ENCODE measurements around the gene CLEC1B.
"Not testable (repeated sequence)": the region's sequence is repeated elsewhere in the genome, so short reads cannot be mapped to it uniquely, and the experiment has no call there.

CLEC1B gene

DNA sequence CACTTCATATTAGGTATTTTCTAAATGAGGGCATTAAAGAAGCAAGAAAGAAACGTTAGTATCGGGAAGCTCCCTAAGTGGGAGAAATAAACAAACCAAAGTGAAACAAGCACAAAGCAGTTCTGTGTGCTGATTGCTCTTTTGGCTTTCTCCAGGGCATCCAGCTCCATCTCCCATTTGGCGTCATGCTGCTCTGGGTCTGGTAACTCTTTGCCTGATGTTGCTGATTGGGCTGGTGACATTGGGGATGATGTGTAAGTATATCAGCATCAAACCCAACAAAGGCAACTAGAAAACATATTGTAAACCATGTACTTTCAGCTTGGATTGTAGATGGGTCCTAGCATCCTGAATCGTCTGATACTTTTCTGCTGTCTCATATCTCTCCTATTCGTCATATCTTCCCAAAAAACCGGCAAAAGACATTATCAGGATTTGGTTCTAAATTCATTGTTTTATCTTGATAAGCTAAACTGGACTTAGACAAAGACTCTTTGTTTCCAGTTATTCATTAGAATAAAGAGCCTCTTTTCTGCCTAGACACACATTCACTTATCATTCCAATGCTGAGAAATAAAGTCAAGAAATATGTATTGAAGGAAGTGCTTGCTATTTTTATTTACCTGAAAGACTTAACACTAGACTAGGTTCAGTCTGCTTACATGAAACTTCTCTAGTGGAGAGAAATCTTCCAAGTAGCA lies 13.9 kb upstream of the CLEC1B start:
- no peak overlapping the region for H3K9ac ChIP-seq (ENCODE audit: low read depth, low read length)
- H3K4me1 ChIP-seq (ENCODE audit: insufficient read depth, low read length): peaks cover 8% of the 10 kb centered on the region; the same call in 1 of the 2 replicates
- no peaks in the 10 kb centered on the region for H3K36me3 ChIP-seq (ENCODE audit: insufficient read depth, low read length)
- H3K9me3 ChIP-seq (ENCODE audit: control insufficient read depth, insufficient read depth, low read length): no peaks in the 10 kb centered on the region

GRCh38 chr12:10001171-10001776 lies 2.4 kb upstream of the CLEC1B start:
- Histone ChIP-seq H3K36me3 (ENCODE audit: insufficient read depth, low read length) (no peaks in the 10 kb centered on the region), H3K9ac (ENCODE audit: low read depth, low read length) (no peak overlapping the region), H3K9me3 (ENCODE audit: control insufficient read depth, insufficient read depth, low read length) (no peaks in the 10 kb centered on the region), H3K4me1 (ENCODE audit: insufficient read depth, low read length) (no peaks in the 10 kb centered on the region)

- Histone ChIP-seq H3K36me3 (ENCODE audit: insufficient read depth, low read length) (no peaks in the 10 kb centered on the region), H3K4me1 (ENCODE audit: insufficient read depth, low read length) (no peaks in the 10 kb centered on the region), H3K9ac (ENCODE audit: low read depth, low read length) (no peak overlapping the region), H3K9me3 (ENCODE audit: control insufficient read depth, insufficient read depth, low read length) (no peaks in the 10 kb centered on the region)
Measured at GRCh38 chr12:9992296-9992695, 6.6 kb downstream of the CLEC1B start.

DNA sequence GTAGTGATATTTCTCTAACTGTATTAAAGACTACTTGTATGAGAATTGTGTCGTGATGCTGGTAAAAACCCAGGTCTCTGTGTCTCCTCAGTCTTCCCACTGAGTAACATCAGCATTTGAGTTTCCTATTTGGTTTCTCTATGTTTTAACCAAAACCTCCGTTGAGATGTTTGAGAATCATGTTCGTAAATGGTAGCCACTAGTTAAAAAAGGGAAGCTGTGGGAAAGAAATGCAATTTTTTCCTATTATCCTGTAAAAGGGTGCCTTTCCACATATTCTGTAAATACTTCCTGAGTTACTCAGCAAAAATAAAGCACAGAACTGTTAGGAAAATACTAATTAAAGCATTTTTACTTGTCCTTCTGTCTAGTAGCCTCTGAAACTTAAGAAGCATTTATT lies 7.0 kb downstream of the CLEC1B start:
- no peaks in the 10 kb centered on the region for H3K4me1 ChIP-seq (ENCODE audit: insufficient read depth, low read length)
- no peaks in the 10 kb centered on the region for H3K36me3 ChIP-seq (ENCODE audit: insufficient read depth, low read length)
- H3K9me3 ChIP-seq (ENCODE audit: control insufficient read depth, insufficient read depth, low read length): no peaks in the 10 kb centered on the region
- H3K9ac ChIP-seq (ENCODE audit: low read depth, low read length): no peak overlapping the region

GRCh38 chr12:9980126-9980525 lies 18.8 kb downstream of the CLEC1B start:
- Histone ChIP-seq H3K9ac (ENCODE audit: low read depth, low read length) (no peak overlapping the region), H3K4me1 (ENCODE audit: insufficient read depth, low read length) (no peaks in the 10 kb centered on the region), H3K36me3 (ENCODE audit: insufficient read depth, low read length) (no peaks in the 10 kb centered on the region), H3K9me3 (ENCODE audit: control insufficient read depth, insufficient read depth, low read length) (0 out of 2 replicates have a peak, but pooled peaks cover 8% of the 10 kb centered on the region)

DNA sequence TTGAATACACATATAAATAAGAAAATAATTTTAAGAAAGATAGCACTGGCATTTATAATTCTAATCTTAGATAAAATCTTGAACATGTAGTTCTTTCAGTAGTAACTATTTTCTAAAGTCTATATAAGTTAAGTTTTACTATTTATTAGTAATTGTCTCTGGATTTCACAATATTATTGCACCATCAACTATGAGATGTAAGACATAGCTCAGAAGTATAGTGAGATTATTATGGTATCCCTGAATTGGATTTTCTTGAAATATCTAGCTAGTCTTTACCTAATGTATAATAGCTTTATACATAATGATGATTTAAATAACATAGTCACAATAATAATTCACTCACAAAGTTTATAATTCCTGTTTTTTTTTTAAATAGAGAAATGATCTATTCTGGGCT lies 21.0 kb downstream of the CLEC1B start:
- Histone ChIP-seq H3K9ac (ENCODE audit: low read depth, low read length) (no peak overlapping the region), H3K36me3 (ENCODE audit: insufficient read depth, low read length) (no peaks in the 10 kb centered on the region), H3K4me1 (ENCODE audit: insufficient read depth, low read length) (no peaks in the 10 kb centered on the region), H3K9me3 (ENCODE audit: control insufficient read depth, insufficient read depth, low read length) (0 out of 2 replicates have a peak, but pooled peaks cover 8% of the 10 kb centered on the region)

DNA sequence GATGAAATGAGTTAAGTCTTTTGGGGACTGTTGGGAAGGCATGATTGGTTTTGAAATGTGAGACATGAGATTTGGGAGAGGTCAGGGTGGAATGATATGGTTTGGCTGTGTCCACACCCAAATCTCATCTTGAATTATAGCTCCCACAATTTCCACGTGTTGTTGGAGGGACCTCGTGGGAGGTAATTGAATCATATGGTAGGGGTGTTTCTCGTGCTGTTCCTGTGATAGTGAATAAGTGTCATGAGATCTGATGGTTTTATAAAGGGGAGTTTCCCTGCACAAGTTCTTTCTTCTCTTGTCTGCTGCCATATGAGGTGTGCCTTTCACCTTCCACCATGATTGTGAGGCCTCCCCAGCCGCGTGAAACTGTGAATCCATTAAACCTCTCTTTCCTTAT lies 22.3 kb downstream of the CLEC1B start:
- H3K36me3 ChIP-seq (ENCODE audit: insufficient read depth, low read length); H3K4me1 ChIP-seq (ENCODE audit: insufficient read depth, low read length); H3K9ac ChIP-seq (ENCODE audit: low read depth, low read length); H3K9me3 ChIP-seq (ENCODE audit: control insufficient read depth, insufficient read depth, low read length): not testable (repeated sequence)

DNA sequence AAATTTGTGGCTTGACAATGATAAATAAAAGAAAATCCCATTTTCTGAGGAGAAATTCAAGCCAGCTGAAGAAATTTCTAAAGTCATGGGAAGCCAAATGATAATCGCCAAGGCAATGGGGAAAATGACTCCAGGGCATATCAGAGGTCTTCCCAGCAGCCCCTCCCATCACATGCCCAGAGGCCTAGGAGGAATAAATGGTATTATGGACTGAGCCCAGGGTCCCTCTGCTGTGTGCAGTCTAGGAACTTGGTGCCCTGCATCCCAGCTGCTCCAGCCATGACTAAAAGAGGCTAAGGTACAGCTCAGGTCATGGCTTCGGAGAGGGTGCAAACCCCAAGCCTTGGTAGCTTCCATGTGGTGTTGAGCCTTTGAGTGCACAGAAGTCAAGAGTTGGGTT lies 23.3 kb downstream of the CLEC1B start:
- Histone ChIP-seq H3K4me1 (ENCODE audit: insufficient read depth, low read length) (no peaks in the 10 kb centered on the region), H3K9me3 (ENCODE audit: control insufficient read depth, insufficient read depth, low read length) (0 out of 2 replicates have a peak, but pooled peaks cover 8% of the 10 kb centered on the region), H3K9ac (ENCODE audit: low read depth, low read length) (no peak overlapping the region), H3K36me3 (ENCODE audit: insufficient read depth, low read length) (no peaks in the 10 kb centered on the region)

DNA sequence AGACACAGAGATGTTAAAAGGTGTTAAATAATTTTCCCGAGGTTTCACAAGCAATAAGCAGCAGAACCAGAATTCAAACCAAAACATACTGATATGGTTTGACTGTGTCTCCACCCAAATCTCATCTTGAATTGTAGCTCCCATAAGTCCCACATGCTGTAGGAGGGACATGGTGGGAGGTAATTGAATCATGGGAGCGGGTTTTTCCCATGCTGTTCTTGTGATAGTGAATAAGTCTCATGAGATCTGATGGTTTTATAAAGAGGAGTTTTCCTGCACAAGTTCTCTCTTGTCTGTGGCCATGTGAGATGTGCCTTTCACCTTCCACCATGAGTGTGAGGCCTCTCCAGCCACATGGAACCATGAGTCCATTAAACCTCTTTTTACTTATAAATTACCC lies 24.2 kb downstream of the CLEC1B start:
- not testable (repeated sequence) for H3K4me1 ChIP-seq (ENCODE audit: insufficient read depth, low read length); H3K9me3 ChIP-seq (ENCODE audit: control insufficient read depth, insufficient read depth, low read length); H3K9ac ChIP-seq (ENCODE audit: low read depth, low read length); H3K36me3 ChIP-seq (ENCODE audit: insufficient read depth, low read length)

DNA sequence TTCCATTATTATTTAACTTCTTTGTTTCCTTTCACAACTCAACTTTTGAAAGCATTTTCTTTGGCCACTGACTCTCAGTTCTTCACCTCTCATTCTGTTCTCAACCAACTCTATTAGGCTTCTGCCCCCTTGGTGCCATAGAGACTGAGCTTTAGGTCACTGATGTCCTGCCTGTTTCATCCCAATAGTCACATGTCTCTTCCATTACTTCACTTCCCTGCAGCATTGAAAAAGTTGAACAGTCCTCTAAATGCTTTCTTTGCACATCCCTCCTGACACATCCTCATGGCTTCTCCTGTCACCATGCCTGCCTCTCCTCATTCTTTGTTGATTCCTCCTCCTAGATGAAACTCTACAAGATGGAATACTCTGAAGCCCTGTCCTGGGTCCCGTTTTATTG lies 25.0 kb downstream of the CLEC1B start:
- H3K36me3 ChIP-seq (ENCODE audit: insufficient read depth, low read length): no peaks in the 10 kb centered on the region
- no peak overlapping the region for H3K9ac ChIP-seq (ENCODE audit: low read depth, low read length)
- no peaks in the 10 kb centered on the region for H3K4me1 ChIP-seq (ENCODE audit: insufficient read depth, low read length)
- H3K9me3 ChIP-seq (ENCODE audit: control insufficient read depth, insufficient read depth, low read length): 0 out of 2 replicates have a peak, but pooled peaks cover 8% of the 10 kb centered on the region

DNA sequence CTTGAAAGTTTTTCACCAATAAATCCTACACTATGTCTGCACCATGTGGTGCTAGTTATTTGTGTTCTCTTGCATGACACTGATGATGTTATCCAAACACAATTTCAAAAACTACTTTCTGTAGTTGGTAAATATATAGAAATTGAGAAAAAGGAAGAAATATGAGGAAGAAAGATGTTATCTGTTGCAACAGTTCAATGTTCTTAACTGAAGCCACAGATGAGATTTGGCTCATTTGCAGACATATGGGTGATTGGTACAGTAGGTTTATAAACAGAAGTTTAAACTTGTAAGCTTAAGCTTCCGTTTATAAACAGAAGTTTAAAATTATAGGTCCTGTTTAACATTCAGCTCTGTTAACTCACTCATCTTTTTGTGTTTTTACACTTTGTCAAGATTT lies 27.7 kb downstream of the CLEC1B start, which contains the start of gene CLEC12A:
CLEC12A (plus strand) TSS at position 229 of the 400 bp plus-strand sequence. CDS start 188 bp downstream, outside the sequence.
- Histone ChIP-seq H3K9ac (ENCODE audit: low read depth, low read length) (no peak within 1 kb of the TSS), H3K4me1 (ENCODE audit: insufficient read depth, low read length) (no peaks in the 10 kb centered on the region), H3K36me3 (ENCODE audit: insufficient read depth, low read length) (no peaks in the 10 kb centered on the region)

GRCh38 chr12:9969673-9970072 lies 29.2 kb downstream of the CLEC1B start:
- Histone ChIP-seq H3K36me3 (ENCODE audit: insufficient read depth, low read length) (no peaks in the 10 kb centered on the region), H3K9ac (ENCODE audit: low read depth, low read length) (no peak overlapping the region), H3K9me3 (ENCODE audit: control insufficient read depth, insufficient read depth, low read length) (no peaks in the 10 kb centered on the region; the same call in 1 of the 2 replicates), H3K4me1 (ENCODE audit: insufficient read depth, low read length) (no peaks in the 10 kb centered on the region)

More for the DNA sequence above, 27.7 kb downstream of the CLEC1B start, which contains the start of gene CLEC12A:
- 0 out of 2 replicates have a peak, but pooled peaks cover 7% of the 10 kb centered on the region for H3K9me3 ChIP-seq (ENCODE audit: control insufficient read depth, insufficient read depth, low read length)

DNA sequence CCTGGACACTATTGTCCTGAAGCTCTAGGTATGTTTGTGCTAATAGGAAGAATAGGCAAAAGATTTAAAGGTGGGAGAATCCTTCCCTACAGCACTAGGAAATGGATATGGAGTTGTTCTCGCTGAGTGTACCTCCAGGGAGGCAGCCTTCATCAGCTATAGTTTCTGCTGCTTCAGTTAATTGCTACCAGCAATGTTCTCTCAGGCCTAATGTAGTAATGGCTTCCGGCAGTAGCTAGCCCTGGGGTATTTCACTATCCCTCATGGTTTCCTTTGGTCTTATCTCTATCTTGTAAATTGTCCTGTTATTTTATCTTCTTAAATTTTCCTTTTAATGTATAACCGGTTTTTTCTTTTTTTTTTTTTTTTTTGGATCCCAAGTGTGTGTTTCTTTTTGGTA lies 37.0 kb downstream of the CLEC1B start:
- Histone ChIP-seq H3K9ac (ENCODE audit: low read depth, low read length) (no peak overlapping the region), H3K4me1 (ENCODE audit: insufficient read depth, low read length) (no peaks in the 10 kb centered on the region), H3K36me3 (ENCODE audit: insufficient read depth, low read length) (no peaks in the 10 kb centered on the region), H3K9me3 (ENCODE audit: control insufficient read depth, insufficient read depth, low read length) (no peaks in the 10 kb centered on the region; the same call in 1 of the 2 replicates)

DNA sequence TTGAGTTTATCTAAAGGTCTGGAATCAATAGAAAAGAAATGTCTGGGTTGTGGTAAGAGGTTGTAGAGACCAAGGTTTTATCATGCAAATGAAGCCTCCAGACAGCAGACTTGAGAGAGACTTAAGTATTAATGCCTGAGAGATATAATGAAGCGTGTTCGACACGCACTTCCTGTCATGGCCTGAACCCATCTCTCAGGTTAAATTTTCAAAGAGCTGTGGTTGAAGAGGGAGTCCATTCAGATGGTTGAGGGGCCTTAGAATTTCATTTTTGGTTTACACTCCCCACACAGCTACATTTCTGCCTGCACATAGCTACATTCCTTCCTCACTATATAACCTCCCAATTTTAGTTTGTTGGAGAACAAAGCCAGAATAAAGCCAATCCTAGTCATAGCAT lies 37.8 kb downstream of the CLEC1B start:
- Histone ChIP-seq H3K9me3 (ENCODE audit: control insufficient read depth, insufficient read depth, low read length) (no peaks in the 10 kb centered on the region; the same call in 1 of the 2 replicates), H3K4me1 (ENCODE audit: insufficient read depth, low read length) (no peaks in the 10 kb centered on the region), H3K36me3 (ENCODE audit: insufficient read depth, low read length) (no peaks in the 10 kb centered on the region), H3K9ac (ENCODE audit: low read depth, low read length) (no peak overlapping the region)

GRCh38 chr12:9960590-9960989 lies 38.3 kb downstream of the CLEC1B start:
- Histone ChIP-seq H3K9ac (ENCODE audit: low read depth, low read length) (no peak overlapping the region), H3K4me1 (ENCODE audit: insufficient read depth, low read length) (no peaks in the 10 kb centered on the region), H3K9me3 (ENCODE audit: control insufficient read depth, insufficient read depth, low read length) (no peaks in the 10 kb centered on the region; the same call in 1 of the 2 replicates), H3K36me3 (ENCODE audit: insufficient read depth, low read length) (no peaks in the 10 kb centered on the region)

Measured in ES-I3 (cell line).